Osteoblast (primary cell): Measurements from ENCODE around the gene SARS1. TPM values are rescaled to one million over a fixed set of nuclear protein-coding genes. Genes with fewer than 3 reads are reported as not detected.

Experiments
- DNase-seq: peaks from one replicate; pipeline ENCODE4 v3.0.0; 2011; ENCODE audit warnings: low spot score, mixed read lengths; ENCODE audit not compliant: insufficient read length; ENCODE audit errors: missing footprints
- H2AFZ ChIP-seq: 2 replicates; pipeline ENCODE4 v1.6.0; 2011; ENCODE audit warnings: mild to moderate bottlenecking, low read length
- H3K27ac ChIP-seq: 2 replicates; pipeline ENCODE4 v1.5.1; 2011; ENCODE audit warnings: mild to moderate bottlenecking, low read depth, low read length, moderate library complexity
- H3K27me3 ChIP-seq: 2 replicates; pipeline ENCODE4 v1.6.0; 2012; ENCODE audit warnings: mild to moderate bottlenecking, control low read depth, inconsistent platforms, low read length, moderate library complexity; ENCODE audit not compliant: insufficient read depth
- H3K36me3 ChIP-seq: 2 replicates; pipeline ENCODE4 v1.5.1; 2011; ENCODE audit warnings: mild to moderate bottlenecking, low read length, control low read depth, moderate library complexity; ENCODE audit not compliant: insufficient read depth
- H3K4me1 ChIP-seq: 2 replicates; pipeline ENCODE4 v1.5.1; 2011; ENCODE audit warnings: mild to moderate bottlenecking, low read length, control low read depth, moderate library complexity; ENCODE audit not compliant: insufficient read depth
- H3K4me2 ChIP-seq: 2 replicates; pipeline ENCODE4 v1.6.0; 2011; ENCODE audit warnings: mild to moderate bottlenecking, low read length; ENCODE audit not compliant: insufficient read depth
- H3K4me3 ChIP-seq: fragments of 200-600 bp; sonication (generic); 3 replicates; pipeline ENCODE4 v1.5.1; 2012; ENCODE audit warnings: mild to moderate bottlenecking, low read length, inconsistent platforms; ENCODE audit not compliant: insufficient read depth
- H3K79me2 ChIP-seq: 2 replicates; pipeline ENCODE4 v1.6.0; 2012; ENCODE audit warnings: mild to moderate bottlenecking, low read length, control low read depth, inconsistent platforms; ENCODE audit not compliant: insufficient read depth
- H3K9me3 ChIP-seq: 2 replicates; pipeline ENCODE4 v1.5.1; 2011; ENCODE audit warnings: low read depth, low read length, control low read depth
- H4K20me1 ChIP-seq: 2 replicates; pipeline ENCODE4 v1.6.0; 2012; ENCODE audit warnings: mild to moderate bottlenecking, low read length, control low read depth; ENCODE audit not compliant: insufficient read depth
- total RNA-seq: library from RNA; depleted of rRNA; stranded (reverse); fragments of >200 nt; gene quantifications from 2 replicates; pipeline ENCODE4 v1.2.3, GENCODE V29; 2012
- TF ChIP-seq, protein P1 (sequence below): IDR thresholded peaks from 2 replicates; pipeline ENCODE4 v1.5.1; 2011; ENCODE audit warnings: mild to moderate bottlenecking, low read depth, low read length, moderate library complexity; ENCODE audit errors: extremely low read depth

The SARS1 gene
- total RNA-seq, 1 donor: 392 TPM

DNA sequence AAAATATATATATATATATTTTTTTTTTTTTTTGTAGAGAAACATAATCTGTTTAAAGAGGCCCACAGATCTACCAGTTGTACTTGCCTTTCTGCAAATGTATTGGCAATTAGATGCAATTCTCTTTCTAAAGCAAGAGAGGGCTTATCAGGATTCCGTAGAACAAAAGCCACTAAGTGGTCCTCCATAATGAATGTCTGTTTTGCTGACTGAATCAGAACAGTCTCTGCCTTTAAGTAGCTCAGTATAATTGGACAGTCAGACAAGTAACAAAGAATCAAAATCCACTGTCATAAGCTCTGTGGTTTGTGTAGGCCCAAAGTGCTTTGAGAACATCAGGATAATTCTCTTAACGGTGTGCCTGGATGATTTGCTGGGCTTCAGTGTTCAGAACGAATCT is 17.3 kb downstream of the SARS1 start:
- Histone ChIP-seq H3K9me3 (no peaks in the 10 kb centered on the region), H3K27ac (no peak overlapping the region), H2AFZ (no peak overlapping the region), H4K20me1 (peaks cover 18% of the 10 kb centered on the region), H3K27me3 (no peaks in the 10 kb centered on the region), H3K4me2 (no peak overlapping the region), H3K4me3 (no peak overlapping the region), H3K4me1 (no peaks in the 10 kb centered on the region), H3K79me2 (peaks cover 42% of the 10 kb centered on the region), H3K36me3 (peaks cover 82% of the 10 kb centered on the region)
- TF ChIP-seq, protein P1, sequence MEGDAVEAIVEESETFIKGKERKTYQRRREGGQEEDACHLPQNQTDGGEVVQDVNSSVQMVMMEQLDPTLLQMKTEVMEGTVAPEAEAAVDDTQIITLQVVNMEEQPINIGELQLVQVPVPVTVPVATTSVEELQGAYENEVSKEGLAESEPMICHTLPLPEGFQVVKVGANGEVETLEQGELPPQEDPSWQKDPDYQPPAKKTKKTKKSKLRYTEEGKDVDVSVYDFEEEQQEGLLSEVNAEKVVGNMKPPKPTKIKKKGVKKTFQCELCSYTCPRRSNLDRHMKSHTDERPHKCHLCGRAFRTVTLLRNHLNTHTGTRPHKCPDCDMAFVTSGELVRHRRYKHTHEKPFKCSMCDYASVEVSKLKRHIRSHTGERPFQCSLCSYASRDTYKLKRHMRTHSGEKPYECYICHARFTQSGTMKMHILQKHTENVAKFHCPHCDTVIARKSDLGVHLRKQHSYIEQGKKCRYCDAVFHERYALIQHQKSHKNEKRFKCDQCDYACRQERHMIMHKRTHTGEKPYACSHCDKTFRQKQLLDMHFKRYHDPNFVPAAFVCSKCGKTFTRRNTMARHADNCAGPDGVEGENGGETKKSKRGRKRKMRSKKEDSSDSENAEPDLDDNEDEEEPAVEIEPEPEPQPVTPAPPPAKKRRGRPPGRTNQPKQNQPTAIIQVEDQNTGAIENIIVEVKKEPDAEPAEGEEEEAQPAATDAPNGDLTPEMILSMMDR: no peak
- DNase-seq: no peak

DNA sequence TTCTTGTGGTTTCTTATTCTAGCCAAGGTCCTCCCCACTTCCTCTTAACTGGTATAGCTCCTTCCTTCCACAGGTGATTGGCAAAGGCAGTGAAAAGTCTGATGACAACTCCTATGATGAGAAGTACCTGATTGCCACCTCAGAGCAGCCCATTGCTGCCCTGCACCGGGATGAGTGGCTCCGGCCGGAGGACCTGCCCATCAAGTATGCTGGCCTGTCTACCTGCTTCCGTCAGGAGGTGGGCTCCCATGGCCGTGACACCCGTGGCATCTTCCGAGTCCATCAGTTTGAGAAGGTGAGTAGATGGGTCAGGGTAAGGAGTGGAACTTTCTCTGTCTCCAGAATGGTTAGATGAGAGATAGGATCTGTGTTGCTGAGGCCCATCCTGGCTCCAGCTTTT is 21.4 kb downstream of the SARS1 start:
- no peak overlapping the region for H3K4me3 ChIP-seq
- H2AFZ ChIP-seq: no peak overlapping the region
- H3K4me2 ChIP-seq: no peak overlapping the region
- H3K27me3 ChIP-seq: no peaks in the 10 kb centered on the region
- H3K27ac ChIP-seq: no peak overlapping the region
- peaks cover 7% of the 10 kb centered on the region for H4K20me1 ChIP-seq
- no peak for DNase-seq
- no peaks in the 10 kb centered on the region for H3K9me3 ChIP-seq
- H3K4me1 ChIP-seq: peaks cover 6% of the 10 kb centered on the region
- peaks cover 8% of the 10 kb centered on the region for H3K79me2 ChIP-seq
- TF ChIP-seq, protein P1: no peak
- peaks cover 83% of the 10 kb centered on the region for H3K36me3 ChIP-seq

DNA sequence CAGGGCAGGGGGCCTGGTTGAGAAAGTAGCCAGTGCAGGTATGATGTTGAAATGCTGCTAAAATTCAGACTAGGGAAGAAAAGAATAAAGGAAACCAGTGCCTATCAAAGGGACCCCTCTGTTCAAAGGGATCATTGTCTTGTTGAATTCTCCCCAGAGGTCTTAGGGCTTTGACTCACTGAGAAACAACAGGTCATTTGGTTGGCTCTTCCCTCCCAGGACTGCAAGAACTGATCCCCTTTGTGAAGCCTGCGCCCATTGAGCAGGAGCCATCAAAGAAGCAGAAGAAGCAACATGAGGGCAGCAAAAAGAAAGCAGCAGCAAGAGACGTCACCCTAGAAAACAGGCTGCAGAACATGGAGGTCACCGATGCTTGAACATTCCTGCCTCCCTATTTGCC is 23.8 kb downstream of the SARS1 start:
- H3K79me2 ChIP-seq: peaks cover 3% of the 10 kb centered on the region
- DNase-seq: no peak
- no peak overlapping the region for H3K4me3 ChIP-seq
- H3K4me1 ChIP-seq: peaks cover 20% of the 10 kb centered on the region
- H3K36me3 ChIP-seq: peaks cover 59% of the 10 kb centered on the region
- peaks cover 5% of the 10 kb centered on the region for H3K27me3 ChIP-seq
- H3K27ac ChIP-seq: no peak overlapping the region
- H2AFZ ChIP-seq: no peak overlapping the region
- peaks cover 11% of the 10 kb centered on the region for H4K20me1 ChIP-seq
- TF ChIP-seq, protein P1: no peak
- no peak overlapping the region for H3K4me2 ChIP-seq
- no peaks in the 10 kb centered on the region for H3K9me3 ChIP-seq

DNA sequence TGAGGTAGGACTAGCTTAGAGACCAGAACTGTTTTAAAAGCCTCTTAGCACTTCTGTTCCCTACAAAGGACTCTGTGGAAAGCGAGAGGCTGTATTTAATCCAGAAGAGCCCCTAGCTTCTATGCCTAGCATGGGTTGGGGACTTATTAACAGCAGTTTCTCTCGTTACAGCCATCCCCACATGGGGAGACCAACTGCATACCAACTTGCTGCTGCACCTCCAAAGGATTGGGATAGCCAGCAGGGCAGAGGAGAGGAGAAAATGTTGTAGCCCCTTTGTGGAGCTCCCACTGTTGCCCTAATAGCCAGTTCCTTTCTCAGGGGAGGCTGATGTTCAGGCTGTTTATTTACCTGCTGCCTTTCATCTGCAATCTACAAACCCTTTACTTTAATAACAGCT is 24.7 kb downstream of the SARS1 start:
- peaks cover 20% of the 10 kb centered on the region for H3K4me1 ChIP-seq
- peaks cover 11% of the 10 kb centered on the region for H4K20me1 ChIP-seq
- H3K36me3 ChIP-seq: peaks cover 51% of the 10 kb centered on the region

More for the DNA sequence above, 24.7 kb downstream of the SARS1 start:
- peaks cover 3% of the 10 kb centered on the region for H3K79me2 ChIP-seq
- DNase-seq: no peak
- no peaks in the 10 kb centered on the region for H3K9me3 ChIP-seq
- TF ChIP-seq, protein P1: no peak
- H3K27me3 ChIP-seq: peaks cover 5% of the 10 kb centered on the region
- H3K4me2 ChIP-seq: no peak overlapping the region
- no peak overlapping the region for H2AFZ ChIP-seq
- H3K4me3 ChIP-seq: no peak overlapping the region
- H3K27ac ChIP-seq: no peak overlapping the region
